GM12878 (cell line): ENCODE results near the gene DPH7. TPM values are rescaled to one million over a fixed set of nuclear protein-coding genes. Genes with fewer than 3 reads are reported as not detected.

Experiments
- ATAC-seq: fragments of 200-7000 bp; cut with Tn5 transposase; 3 replicates; pipeline ENCODE4 v1.9.1; 2020; ENCODE audit warnings: mild to moderate bottlenecking, moderate library complexity
- BruUV-seq: library from RNA; stranded (reverse); fragments of 400-500 nt; replicated peaks from 2 replicates; lab custom pipeline; 2021; lab: Mats Ljungman, UMichigan
- CTCF ChIA-PET: fragments of 300-600 bp; sonication (Branson Sonifier 250); formaldehyde crosslinking; extraction: SDS; loops from one replicate; lab custom pipeline; 2021; ENCODE audit warnings: inconsistent platforms; lab: Yijun Ruan, JAX
- POLR2A ChIA-PET: fragments of 350-600 bp; formaldehyde crosslinking; extraction: SDS; loops from one replicate; lab custom pipeline; 2021; ENCODE audit warnings: inconsistent platforms; lab: Charles Lee
- RAD21 ChIA-PET: fragments of 300-600 bp; sonication (Branson Sonifier 250); formaldehyde crosslinking; loops from one replicate; lab custom pipeline; 2023; ENCODE audit warnings: antibody characterized with exemption; ENCODE audit not compliant: unreplicated experiment; lab: Charles Lee
- SMC1A ChIA-PET: fragments of 300-600 bp; sonication (Branson Sonifier 250); formaldehyde crosslinking; loops from one replicate; lab custom pipeline; 2023; ENCODE audit not compliant: unreplicated experiment, uncharacterized antibody; lab: Charles Lee
- DNase-seq: peaks from one replicate; pipeline ENCODE4 v3.0.0-alpha.2; 2011; ENCODE audit warnings: low read depth, low spot score
- FAIRE-seq: peaks from 3 replicates; lab custom pipeline; 2011; peaks lifted over from hg19 to GRCh38; lab: Jason Lieb, UNC
- H2AFZ ChIP-seq: 2 replicates; pipeline ENCODE4 v1.6.0; 2011; ENCODE audit warnings: low read depth, low read length, control low read depth; ENCODE audit not compliant: control insufficient read depth
- H3K27ac ChIP-seq: 2 replicates; pipeline ENCODE4 v1.5.1; 2011; ENCODE audit warnings: control low read depth; ENCODE audit not compliant: control insufficient read depth, insufficient read depth
- H3K27me3 ChIP-seq, 2 experiments: replicated peaks in 1 of 2; 2 replicates each; pipeline versions ENCODE4 v1.6.0 to v1.6.1; 2011; ENCODE audit warnings: low read length in 1 of 2; ENCODE audit not compliant: control insufficient read depth in 2 of 2, insufficient read depth in 2 of 2
- H3K36me3 ChIP-seq, 2 experiments: 2 replicates each; pipeline ENCODE4 v1.5.1; 2011; ENCODE audit warnings: low read length in 1 of 2; ENCODE audit not compliant: control insufficient read depth in 2 of 2, insufficient read depth in 2 of 2
- H3K4me1 ChIP-seq: 2 replicates; pipeline ENCODE4 v1.6.1; 2011; ENCODE audit warnings: mild to moderate bottlenecking, low read length, moderate library complexity, mixed read lengths; ENCODE audit not compliant: control insufficient read depth, insufficient read depth
- H3K4me2 ChIP-seq: 2 replicates; pipeline ENCODE4 v1.6.0; 2011; ENCODE audit warnings: control low read depth; ENCODE audit not compliant: control insufficient read depth, insufficient read depth
- H3K4me3 ChIP-seq: fragments of 200-600 bp; sonication (generic); 2 replicates; pipeline ENCODE4 v1.5.1; 2016
- H3K79me2 ChIP-seq: 2 replicates; pipeline ENCODE4 v1.6.0; 2011; ENCODE audit warnings: low read length; ENCODE audit not compliant: control insufficient read depth, insufficient read depth
- H3K9ac ChIP-seq: 2 replicates; pipeline ENCODE4 v1.8.0; 2011; ENCODE audit warnings: low read length, control low read depth, mixed read lengths; ENCODE audit not compliant: control insufficient read depth, insufficient read depth
- H3K9me3 ChIP-seq: replicated peaks from 3 replicates; pipeline ENCODE4 v1.5.1; 2011; ENCODE audit warnings: mild to moderate bottlenecking, low read length; ENCODE audit not compliant: control insufficient read depth, insufficient read depth
- H4K20me1 ChIP-seq: 2 replicates; pipeline ENCODE4 v1.6.0; 2011; ENCODE audit not compliant: control insufficient read depth, insufficient read depth
- RAD21 ChIP-seq: IDR thresholded peaks from 2 replicates; pipeline ENCODE4 v1.6.1; 2011; ENCODE audit warnings: mild to moderate bottlenecking, low read depth, low read length, moderate library complexity; ENCODE audit not compliant: insufficient read depth
- ZNF384 ChIP-seq: IDR thresholded peaks from 2 replicates; pipeline ENCODE4 v1.6.1; 2012; ENCODE audit warnings: low read depth, mild to moderate bottlenecking, low read length, improper control_type of control experiment, borderline replicate concordance
- WGBS: methylation state at CpG from one replicate; pipeline ENCODE4 v1.1.6; 2016; ENCODE audit warnings: low lambda C conversion rate; ENCODE audit not compliant: insufficient replicate concordance, insufficient coverage; ENCODE audit errors: missing lambda C conversion rate; 5-methylcytosine and 5-hydroxymethylcytosine counted together
- in situ Hi-C: fragments of 300-500 bp; cut with MboI; formaldehyde crosslinking; loops from 9 replicates; pipeline ENCODE4 v1.14.3; 2018; ENCODE audit warnings: mixed read lengths
- intact Hi-C: fragments of 100-400 bp; cut with micrococcal nuclease; formaldehyde crosslinking; loops from one replicate; pipeline ENCODE4 v1.14.2; 2022; ENCODE audit not compliant: unreplicated experiment
- polyA plus RNA-seq, 11 experiments: library from polyadenylated mRNA; depleted of rRNA in 4 of 11; unstranded in 6 of 11; stranded (reverse) in 5 of 11; fragments of >200 nt; fragmentation: Nextera tagmentation in 4 of 11; fragmentation: Illumina TruSeq in 1 of 11; extraction: Ambion mirVana in 4 of 11; extraction: Trizol in 1 of 11; gene quantifications; 1 replicate in 1 of 11; 2 replicates in 10 of 11; pipeline versions ENCODE4 v1.2.1 to v1.2.3, GENCODE V29; 2011 to 2016; ENCODE audit warnings: inconsistent platforms in 2 of 11, missing spikeins in 2 of 11, low read depth in 1 of 11
- total RNA-seq, 4 experiments: library from RNA; depleted of rRNA in 3 of 4; stranded (reverse); fragments of >200 nt in 3 of 4; fragmentation: Illumina TruSeq in 1 of 4; extraction: Trizol in 1 of 4; gene quantifications; 2 replicates each; pipeline versions ENCODE4 v1.2.1 to v1.2.3, GENCODE V29; 2013 to 2021
- TF ChIP-seq, protein P1 (sequence below): IDR thresholded peaks from 2 replicates; pipeline ENCODE4 v1.6.1; 2011; ENCODE audit warnings: low read depth, low read length, improper control_type of control experiment, borderline replicate concordance
- TF ChIP-seq, protein P2 (sequence below), 3 experiments: IDR thresholded peaks in 2 of 3; conservative IDR thresholded peaks in 1 of 3; 2 replicates each; pipeline ENCODE4 v1.5.1; 2011; ENCODE audit warnings: low read depth in 3 of 3, low read length in 3 of 3, mild to moderate bottlenecking in 3 of 3, control low read depth in 2 of 3, moderate library complexity in 2 of 3, inconsistent platforms in 1 of 3, mixed read lengths in 1 of 3; ENCODE audit not compliant: control insufficient read depth in 2 of 3, insufficient read depth in 1 of 3; ENCODE audit errors: extremely low read depth in 1 of 3

Gene DPH7
- total and polyA plus RNA-seq, 10 of the 15 experiments (the other 5 are each of a cell fraction or from before 2014, with no cell fraction given): 8.7 to 40.0 (median 28.1) TPM

DNA sequence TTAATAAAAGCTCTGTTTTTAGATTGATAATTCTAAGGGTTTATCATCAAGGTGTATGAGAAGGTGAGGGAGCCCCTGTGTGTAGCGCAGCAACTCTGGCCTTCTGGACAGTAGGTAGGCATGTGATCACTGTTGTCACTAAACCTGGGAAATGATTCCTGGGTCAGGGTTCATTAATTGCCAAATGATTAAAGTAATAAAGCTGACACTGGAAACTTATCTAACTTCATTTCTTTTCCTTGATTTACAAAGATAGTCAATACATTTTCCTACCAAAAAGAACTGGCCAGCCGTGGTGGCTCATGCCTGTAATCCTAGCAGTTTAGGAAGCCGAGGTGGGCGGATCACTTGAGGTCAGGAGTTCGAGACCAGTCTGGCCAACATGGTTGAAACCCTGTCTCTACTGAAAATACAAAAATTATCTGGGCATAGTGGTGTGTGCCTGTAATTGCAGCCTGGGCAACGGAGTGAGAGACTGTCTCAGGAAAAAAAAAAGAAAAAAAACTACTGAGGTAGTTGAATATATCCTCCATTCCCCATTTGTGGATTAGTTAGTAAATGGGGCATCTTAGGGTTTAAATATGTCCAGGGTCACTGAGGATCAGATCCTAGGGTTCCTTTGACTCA lies 42.5 kb upstream of the DPH7 start:
- peak; percentile 26; the same call in 2 of the 3 replicates for ATAC-seq
- no peak overlapping the region; the same call in 1 of the 2 replicates for H3K9ac ChIP-seq
- H3K27ac ChIP-seq: no peak overlapping the region
- H3K9me3 ChIP-seq: no peaks in the 10 kb centered on the region; the same call in 2 of the 3 replicates
- POLR2A ChIA-PET: interaction anchor here (0.9 kb wide), 2 partner anchors 9 to 16 kb away, joined by 3 to 4 read pairs; partner anchors contain the start of gene ARRDC1
- H3K4me1 ChIP-seq: peaks cover 21% of the 10 kb centered on the region
- TF ChIP-seq RAD21 (0 out of 2 replicates have a peak, but pooled peaks have one; percentile 13), ZNF384 (peak; percentile 32; the same call in 1 of the 2 replicates)
- TF ChIP-seq, protein P1, sequence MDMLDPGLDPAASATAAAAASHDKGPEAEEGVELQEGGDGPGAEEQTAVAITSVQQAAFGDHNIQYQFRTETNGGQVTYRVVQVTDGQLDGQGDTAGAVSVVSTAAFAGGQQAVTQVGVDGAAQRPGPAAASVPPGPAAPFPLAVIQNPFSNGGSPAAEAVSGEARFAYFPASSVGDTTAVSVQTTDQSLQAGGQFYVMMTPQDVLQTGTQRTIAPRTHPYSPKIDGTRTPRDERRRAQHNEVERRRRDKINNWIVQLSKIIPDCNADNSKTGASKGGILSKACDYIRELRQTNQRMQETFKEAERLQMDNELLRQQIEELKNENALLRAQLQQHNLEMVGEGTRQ: no peak
- TF ChIP-seq, protein P2, sequence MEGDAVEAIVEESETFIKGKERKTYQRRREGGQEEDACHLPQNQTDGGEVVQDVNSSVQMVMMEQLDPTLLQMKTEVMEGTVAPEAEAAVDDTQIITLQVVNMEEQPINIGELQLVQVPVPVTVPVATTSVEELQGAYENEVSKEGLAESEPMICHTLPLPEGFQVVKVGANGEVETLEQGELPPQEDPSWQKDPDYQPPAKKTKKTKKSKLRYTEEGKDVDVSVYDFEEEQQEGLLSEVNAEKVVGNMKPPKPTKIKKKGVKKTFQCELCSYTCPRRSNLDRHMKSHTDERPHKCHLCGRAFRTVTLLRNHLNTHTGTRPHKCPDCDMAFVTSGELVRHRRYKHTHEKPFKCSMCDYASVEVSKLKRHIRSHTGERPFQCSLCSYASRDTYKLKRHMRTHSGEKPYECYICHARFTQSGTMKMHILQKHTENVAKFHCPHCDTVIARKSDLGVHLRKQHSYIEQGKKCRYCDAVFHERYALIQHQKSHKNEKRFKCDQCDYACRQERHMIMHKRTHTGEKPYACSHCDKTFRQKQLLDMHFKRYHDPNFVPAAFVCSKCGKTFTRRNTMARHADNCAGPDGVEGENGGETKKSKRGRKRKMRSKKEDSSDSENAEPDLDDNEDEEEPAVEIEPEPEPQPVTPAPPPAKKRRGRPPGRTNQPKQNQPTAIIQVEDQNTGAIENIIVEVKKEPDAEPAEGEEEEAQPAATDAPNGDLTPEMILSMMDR (IDR thresholded peaks at IDR 0.05 in 2 of 3, conservative IDR thresholded peaks at IDR 0.05 in 1 of 3; ENCODE audit: control insufficient read depth in 2 of 3, extremely low read depth in 1 of 3, insufficient read depth in 1 of 3, low read depth in 3 of 3, low read length in 3 of 3): peak in 2 of 3 experiments; percentile 40 to 43; a peak in 2 of 6 replicates
- TF ChIP-seq, all 136 proteins: peak for 3
- intact Hi-C loops: no loop called here
- 50% methylated on average over 6 of the region's 6 CpGs for WGBS
- no TSS peak for BruUV-seq
- Histone ChIP-seq H3K36me3 (no peaks in the 10 kb centered on the region), H2AFZ (no peak overlapping the region), H3K27me3 (no peaks in the 10 kb centered on the region), H4K20me1 (no peaks in the 10 kb centered on the region), H3K4me3 (peak overlapping the region; percentile 72), H3K4me2 (peak overlapping the region; percentile 75), H3K79me2 (peaks cover 83% of the 10 kb centered on the region)
- FAIRE-seq (no peak), DNase-seq (no peak)
- ChIA-PET CTCF (interaction anchor here (0.6 to 1.2 kb wide), 4 partner anchors 27 to 44 kb away, joined by 3 read pairs; no protein-coding TSS in a partner anchor), RAD21 (no interaction called here), SMC1A (interaction anchor here (0.6 to 1.2 kb wide), 2 partner anchors 16 to 52 kb away, joined by 3 read pairs; no protein-coding TSS in a partner anchor)
- in situ Hi-C loops: no loop called here
